K562 (cell line): ENCODE data around the gene HIPK2. TPM values are rescaled to one million over a fixed set of nuclear protein-coding genes. Genes with fewer than 3 reads are reported as not detected.

ENCODE experiments used
- BCOR ChIP-seq: fragments of 450-650 bp; IDR thresholded peaks from 2 replicates; pipeline ENCODE4 v1.6.1; 2016
- CBFA2T2 ChIP-seq: fragments of 450-650 bp; conservative IDR thresholded peaks from 2 replicates; pipeline ENCODE4 v1.6.1; 2017; ENCODE audit warnings: mild to moderate bottlenecking
- CBX2 ChIP-seq: fragments of 200-600 bp; sonication (generic); IDR thresholded peaks from one replicate; pipeline ENCODE4 v1.6.1; 2012; ENCODE audit warnings: mild to moderate bottlenecking, low read length, inconsistent platforms; ENCODE audit not compliant: insufficient read depth, poor library complexity, severe bottlenecking
- DPF2 ChIP-seq: fragments of 450-650 bp; IDR thresholded peaks from 2 replicates; pipeline ENCODE4 v1.6.1; 2016
- E2F5 ChIP-seq: sonication (generic); formaldehyde crosslinking; IDR thresholded peaks from 2 replicates; pipeline ENCODE4 v1.8.0; 2022; ENCODE audit warnings: mild to moderate bottlenecking, missing genetic modification reagents
- HEY1 ChIP-seq: fragments of 250-450 bp; sonication (Bioruptor Pico); IDR thresholded peaks from 2 replicates; pipeline ENCODE4 v1.5.0; 2020; ENCODE audit warnings: mild to moderate bottlenecking, moderate library complexity, borderline replicate concordance
- KDM1A ChIP-seq, 2 experiments: fragments of 450-650 bp; IDR thresholded peaks; 2 replicates each; pipeline ENCODE4 v1.6.1; 2016; ENCODE audit warnings: mild to moderate bottlenecking in 2 of 2
- L3MBTL2 ChIP-seq: fragments of 450-650 bp; IDR thresholded peaks from 2 replicates; pipeline ENCODE4 v1.6.1; 2016; ENCODE audit warnings: mild to moderate bottlenecking, moderate library complexity
- MAFG ChIP-seq: fragments of 450-650 bp; conservative IDR thresholded peaks from 2 replicates; pipeline ENCODE4 v1.6.1; 2016; ENCODE audit warnings: missing genetic modification characterization, missing compliant biosample characterization
- MEF2A ChIP-seq: IDR thresholded peaks from 2 replicates; pipeline ENCODE4 v1.6.1; 2011; ENCODE audit warnings: low read depth, mild to moderate bottlenecking, low read length, moderate library complexity; ENCODE audit not compliant: control insufficient read depth
- NFE2 ChIP-seq: IDR thresholded peaks from 2 replicates; pipeline ENCODE4 v1.6.1; 2014; ENCODE audit warnings: antibody characterized with exemption, low read depth
- PHTF2 ChIP-seq: fragments of 250-450 bp; sonication (Bioruptor Pico); IDR thresholded peaks from 2 replicates; pipeline ENCODE4 v1.5.0; 2021; ENCODE audit warnings: mild to moderate bottlenecking
- POLR3G ChIP-seq: IDR thresholded peaks from 2 replicates; pipeline ENCODE4 v1.6.1; 2011; ENCODE audit not compliant: insufficient read length, insufficient replicate concordance; ENCODE audit errors: extremely low read depth
- RUNX1 ChIP-seq: sonication (generic); IDR thresholded peaks from 2 replicates; pipeline ENCODE4 v1.6.1; 2016; ENCODE audit warnings: antibody characterized with exemption, low read depth
- SMAD3 ChIP-seq: fragments of 450-650 bp; formaldehyde crosslinking; conservative IDR thresholded peaks from 2 replicates; pipeline ENCODE4 v1.4.0; 2020; ENCODE audit warnings: mild to moderate bottlenecking
- SMARCA4 ChIP-seq: fragments of 450-650 bp; IDR thresholded peaks from 2 replicates; pipeline ENCODE4 v1.6.1; 2016
- SOX6 ChIP-seq: fragments of 450-650 bp; IDR thresholded peaks from 2 replicates; pipeline ENCODE4 v1.6.1; 2014; ENCODE audit warnings: mild to moderate bottlenecking
- STAT5A ChIP-seq: IDR thresholded peaks from 2 replicates; pipeline ENCODE4 v1.6.1; 2012; ENCODE audit warnings: low read length, inconsistent platforms, borderline replicate concordance
- TAL1 ChIP-seq: fragments of 450-650 bp; IDR thresholded peaks from 2 replicates; pipeline ENCODE4 v1.6.1; 2016; ENCODE audit warnings: mild to moderate bottlenecking
- THRAP3 ChIP-seq: fragments of 450-650 bp; IDR thresholded peaks from 2 replicates; pipeline ENCODE4 v1.6.1; 2016; ENCODE audit warnings: mild to moderate bottlenecking, inconsistent platforms, borderline replicate concordance
- THRB ChIP-seq: fragments of 450-650 bp; formaldehyde crosslinking; conservative IDR thresholded peaks from 2 replicates; pipeline ENCODE4 v1.4.0; 2022; ENCODE audit warnings: mild to moderate bottlenecking, missing genetic modification characterization
- ZBTB2 ChIP-seq: fragments of 450-650 bp; IDR thresholded peaks from 2 replicates; pipeline ENCODE4 v1.6.1; 2016; ENCODE audit warnings: antibody characterized with exemption
- ZNF316 ChIP-seq: fragments of 450-650 bp; IDR thresholded peaks from 2 replicates; pipeline ENCODE4 v1.6.1; 2016
- ZNF395 ChIP-seq: fragments of 200-800 bp; sonication (Bioruptor generic); IDR thresholded peaks from 2 replicates; pipeline ENCODE4 v1.6.1; 2017; ENCODE audit warnings: missing genetic modification characterization, missing compliant biosample characterization
- ZNF584 ChIP-seq: fragments of 200-800 bp; sonication (Bioruptor generic); IDR thresholded peaks from 2 replicates; pipeline ENCODE4 v1.6.1; 2016; ENCODE audit warnings: low read depth, mild to moderate bottlenecking, missing genetic modification characterization, missing compliant biosample characterization
- ZNF766 ChIP-seq: fragments of 200-800 bp; sonication (Bioruptor generic); conservative IDR thresholded peaks from 2 replicates; pipeline ENCODE4 v1.6.1; 2016; ENCODE audit warnings: missing genetic modification characterization, missing compliant biosample characterization
- polyA plus RNA-seq, 8 experiments: library from polyadenylated mRNA; depleted of rRNA in 4 of 8; stranded (reverse) in 5 of 8; unstranded in 3 of 8; fragments of >200 nt; fragmentation: Nextera tagmentation in 2 of 8; fragmentation: Illumina TruSeq in 1 of 8; extraction: Ambion mirVana in 2 of 8; extraction: Trizol in 1 of 8; gene quantifications; 2 replicates each; pipeline versions ENCODE4 v1.2.1 to v1.2.3, GENCODE V29; 2011 to 2014; ENCODE audit warnings: inconsistent platforms in 1 of 8, missing spikeins in 1 of 8
- total RNA-seq, 7 experiments: library from RNA; depleted of rRNA in 6 of 7; stranded (reverse); fragments of >200 nt in 6 of 7; fragmentation: Illumina TruSeq in 2 of 7; extraction: Trizol in 2 of 7; gene quantifications; 2 replicates each; pipeline versions ENCODE4 v1.2.1 to v1.2.3, GENCODE V29; 2011 to 2021; ENCODE audit warnings: low replicate concordance in 1 of 7

The HIPK2 gene
- total and polyA plus RNA-seq, 9 of the 15 experiments (the other 6 are each of a cell fraction or from before 2014, with no cell fraction given) = 0.69 to 19.8 (median 5.1) TPM

- peak; percentile 90 for TF ChIP-seq SMARCA4
- peak; percentile 81 for TF ChIP-seq ZNF316
- TF ChIP-seq THRAP3 = 0 out of 2 replicates have a peak, but pooled peaks have one; percentile 60
- TF ChIP-seq ZBTB2 = 0 out of 2 replicates have a peak, but pooled peaks have one; percentile 38
- TF ChIP-seq SMAD3 (CRISPR knock-in tag) = no peak
- peak; percentile 60 for TF ChIP-seq STAT5A
- peak; percentile 61; the same call in 1 of the 2 replicates for TF ChIP-seq CBFA2T2
- no peak for TF ChIP-seq POLR3G
- no peak for TF ChIP-seq HEY1
- TF ChIP-seq BCOR = peak; percentile 22; the same call in 1 of the 2 replicates
- peak; percentile 37; the same call in 1 of the 2 replicates for TF ChIP-seq MAFG
- 0 out of 2 replicates have a peak, but pooled peaks have one; percentile 21 for TF ChIP-seq ZNF584
- peak; percentile 78 for TF ChIP-seq TAL1
- TF ChIP-seq ZNF766 (CRISPR knock-in tag) = peak; percentile 75
- 0 out of 4 replicates have a peak, but pooled peaks of 1 of the 2 experiments have one; percentile 14 for TF ChIP-seq KDM1A (IDR thresholded peaks at IDR 0.05)
- no peak for TF ChIP-seq CBX2
- TF ChIP-seq L3MBTL2 = no peak
- no peak for TF ChIP-seq RUNX1
- 0 out of 2 replicates have a peak, but pooled peaks have one; percentile 53 for TF ChIP-seq ZNF395
- TF ChIP-seq THRB (CRISPR knock-in tag) = no peak
- TF ChIP-seq PHTF2 = no peak
- TF ChIP-seq E2F5 (CRISPR knock-in tag) = no peak
- TF ChIP-seq DPF2 = peak; percentile 94
- TF ChIP-seq MEF2A = peak; percentile 83
- TF ChIP-seq NFE2 = 0 out of 2 replicates have a peak, but pooled peaks have one; percentile 14
- TF ChIP-seq SOX6 = peak; percentile 60; the same call in 1 of the 2 replicates
Measured at GRCh38 chr7:139630643-139631519, 146.9 kb downstream of the HIPK2 start (continued).
